HG03575 (cell line): ENCODE measurements around the gene SEMA4F.
A peak's percentile ranks its signal among the peaks of the same experiment; 100 is the strongest.
"Not testable (repeated sequence)": the region's sequence is repeated elsewhere in the genome, so short reads cannot be mapped to it uniquely, and the experiment has no call there.

Experiments used
- ATAC-seq: cut with Tn5 transposase; IDR thresholded peaks from one replicate; pipeline ENCODE4 v1.9.1; 2021; ENCODE audit not compliant: unreplicated experiment, insufficient number of reproducible peaks, low FRiP score; ENCODE audit errors: extremely low read depth

Gene SEMA4F

GRCh38 chr2:74653985-74654882 is at the start of gene SEMA4F:
TSS of gene SEMA4F (plus strand) at chr2:74654247. CDS start at chr2:74654377, 130 bp downstream.
- peak; percentile 93 for ATAC-seq

- no peak for ATAC-seq
These were observed 47.1 kb upstream of the SEMA4F start for GRCh38 chr2:74606927-74607326.

GRCh38 chr2:74617122-74617521 is 36.9 kb upstream of the SEMA4F start:
- ATAC-seq: no peak

GRCh38 chr2:74618410-74619083 is 35.5 kb upstream of the SEMA4F start:
- no peak for ATAC-seq

- no peak for ATAC-seq
These were observed 34.3 kb upstream of the SEMA4F start for GRCh38 chr2:74619651-74620297.

GRCh38 chr2:74620671-74621070 is 33.4 kb upstream of the SEMA4F start:
- no peak for ATAC-seq

GRCh38 chr2:74625658-74626425 is 28.2 kb upstream of the SEMA4F start:
- no peak for ATAC-seq

- ATAC-seq: no peak
These were observed 25.4 kb upstream of the SEMA4F start for GRCh38 chr2:74628538-74629105.

- not testable (repeated sequence) for ATAC-seq
These were observed 23.6 kb upstream of the SEMA4F start for GRCh38 chr2:74630454-74630853.

- no peak for ATAC-seq
These were observed 21.7 kb upstream of the SEMA4F start for GRCh38 chr2:74632209-74632938.

GRCh38 chr2:74632939-74633312 is 21.1 kb upstream of the SEMA4F start:
- no peak for ATAC-seq

GRCh38 chr2:74639550-74639949 is 14.5 kb upstream of the SEMA4F start:
- no peak for ATAC-seq

- ATAC-seq: no peak
These were observed 8.7 kb upstream of the SEMA4F start for GRCh38 chr2:74645344-74645743.

- ATAC-seq: no peak
These were observed 7.8 kb upstream of the SEMA4F start for GRCh38 chr2:74646201-74646600.

GRCh38 chr2:74646834-74647482 is 7.1 kb upstream of the SEMA4F start:
- no peak for ATAC-seq

- no peak for ATAC-seq
These were observed 6.0 kb upstream of the SEMA4F start, which contains the start of gene M1AP for GRCh38 chr2:74648009-74648443. TSS of gene M1AP (minus strand) at chr2:74648330. CDS start at chr2:74640275, 8,055 bp downstream.

- ATAC-seq: peak; percentile 5
These were observed 460 bp upstream of the SEMA4F start for GRCh38 chr2:74653589-74653984.

- ATAC-seq: no peak
These were observed 1.5 kb downstream of the SEMA4F start for GRCh38 chr2:74655579-74655978.
